Measurements from ENCODE around the gene TMEM117.
"Not testable (repeated sequence)": the region's sequence is repeated elsewhere in the genome, so short reads cannot be mapped to it uniquely, and the experiment has no call there.

TMEM117 gene

DNA sequence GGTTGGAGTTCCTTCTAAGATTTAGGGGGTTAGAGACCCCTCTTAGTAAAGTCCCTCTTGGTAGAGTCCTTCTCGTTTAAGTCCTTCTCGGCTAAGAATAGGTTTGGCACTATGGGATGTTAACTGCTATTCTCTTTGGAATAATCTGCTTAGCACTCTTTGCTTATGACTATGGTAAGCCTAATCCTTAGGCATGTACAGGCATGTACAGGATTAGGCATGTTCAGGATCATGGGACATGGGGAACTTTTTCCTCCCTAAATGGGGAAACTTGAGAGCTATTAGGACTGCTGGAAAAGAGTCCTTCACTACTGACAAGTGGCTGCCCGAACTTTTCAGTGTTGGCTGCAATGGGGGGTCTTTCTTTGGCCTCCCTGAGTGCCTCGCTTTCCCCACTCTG, 193.3 kb downstream of the TMEM117 start:
- no peak for DNase-seq

DNA sequence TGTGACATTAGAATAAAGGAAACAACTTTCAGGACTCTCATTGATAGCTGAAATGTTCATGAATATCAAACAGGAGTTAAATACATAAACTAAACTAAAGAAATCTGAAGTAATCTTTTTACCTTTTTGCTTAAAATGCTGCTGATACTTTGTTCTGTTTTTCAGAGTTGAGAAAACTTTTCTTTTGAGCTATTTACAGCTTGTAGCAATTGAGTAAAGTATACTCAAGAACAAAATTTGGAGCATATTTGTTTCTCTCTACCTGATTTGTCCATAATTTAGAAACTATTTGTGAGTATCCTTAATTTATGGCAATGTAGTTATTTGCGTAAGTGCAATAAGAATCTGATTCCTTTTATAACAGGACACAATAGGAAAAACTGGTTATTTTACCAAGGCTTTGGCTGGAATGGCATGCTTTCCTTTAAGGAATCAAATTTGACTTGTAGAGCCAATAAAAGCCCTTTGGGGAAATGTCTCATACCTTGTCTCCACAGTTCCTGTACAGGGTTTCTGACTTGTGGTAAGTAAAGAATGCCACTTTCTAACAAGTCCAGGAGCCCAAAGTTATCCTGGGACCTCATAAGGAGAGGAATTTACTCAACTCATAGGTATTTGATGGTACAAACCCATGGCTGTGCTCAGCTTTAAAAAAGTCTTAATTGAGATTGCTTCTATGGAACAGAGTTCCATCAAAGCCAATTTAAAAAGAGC, 195.7 kb downstream of the TMEM117 start:
- DNase-seq: no peak

DNA sequence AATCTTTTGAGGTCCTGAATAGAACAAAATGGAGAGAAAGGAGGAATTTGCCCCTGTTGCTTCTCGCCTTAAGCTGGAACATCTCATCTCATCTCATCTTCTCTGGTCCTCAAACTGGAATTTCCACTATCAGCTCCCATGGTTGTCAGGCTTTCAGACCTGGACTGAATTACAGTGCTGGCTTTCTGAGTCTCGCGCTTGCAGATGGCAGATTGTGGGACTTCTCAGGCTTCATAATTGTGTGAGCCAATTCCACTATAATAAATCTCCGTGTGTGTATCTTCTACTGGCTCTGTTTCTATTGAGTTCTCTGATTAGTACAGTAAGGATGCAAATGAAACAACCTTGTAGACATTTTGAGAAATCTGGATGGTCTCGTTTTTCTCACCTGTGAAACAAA, 199.0 kb downstream of the TMEM117 start:
- DNase-seq: no peak

DNA sequence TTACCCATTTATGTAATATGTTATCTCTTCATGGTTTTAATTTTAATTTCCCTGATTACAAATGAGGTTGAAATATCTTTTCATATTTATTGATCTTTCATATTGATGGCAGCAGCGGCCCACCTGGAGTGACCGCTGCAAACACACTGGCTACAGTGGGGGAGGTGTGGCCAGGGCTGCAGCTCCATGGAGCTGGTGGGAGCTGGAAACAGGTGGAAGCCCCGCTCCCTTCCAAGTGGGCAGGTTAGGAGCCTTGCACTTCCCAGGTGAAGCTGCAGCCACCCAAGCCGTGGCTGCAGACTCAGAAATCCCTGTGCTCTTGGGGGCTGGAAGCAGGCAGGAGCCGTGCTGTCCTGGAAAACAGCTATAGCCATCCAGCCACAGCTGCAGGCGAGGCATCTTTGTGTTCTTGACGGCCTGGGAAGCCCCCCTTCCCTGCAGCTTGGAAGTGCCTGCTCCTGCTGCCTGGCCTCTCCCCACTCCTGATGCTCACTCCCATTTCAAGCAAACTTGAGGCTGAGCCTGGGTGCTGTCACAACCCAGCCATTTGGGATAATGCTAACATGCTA, 201.1 kb downstream of the TMEM117 start:
- DNase-seq: no peak

DNA sequence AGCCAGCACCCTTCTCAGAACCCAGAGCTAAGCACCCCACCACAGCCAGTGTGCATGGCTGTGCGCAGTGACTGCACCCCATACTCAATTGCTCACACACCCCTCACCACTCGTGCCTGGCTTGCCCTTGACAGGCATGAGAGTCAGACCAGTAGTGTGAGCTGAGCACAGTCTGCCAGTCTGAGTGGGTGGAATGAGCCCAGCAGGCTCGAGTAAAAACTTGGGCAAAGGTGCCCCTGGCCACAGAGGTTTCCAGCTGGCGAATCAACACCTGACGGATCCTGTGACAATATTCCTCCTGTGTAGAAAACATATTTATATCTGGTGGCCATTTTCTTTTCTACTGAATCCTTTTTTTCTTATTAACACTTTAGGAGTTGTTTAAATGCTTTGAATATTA, 202.5 kb downstream of the TMEM117 start:
- no peak for DNase-seq

DNA sequence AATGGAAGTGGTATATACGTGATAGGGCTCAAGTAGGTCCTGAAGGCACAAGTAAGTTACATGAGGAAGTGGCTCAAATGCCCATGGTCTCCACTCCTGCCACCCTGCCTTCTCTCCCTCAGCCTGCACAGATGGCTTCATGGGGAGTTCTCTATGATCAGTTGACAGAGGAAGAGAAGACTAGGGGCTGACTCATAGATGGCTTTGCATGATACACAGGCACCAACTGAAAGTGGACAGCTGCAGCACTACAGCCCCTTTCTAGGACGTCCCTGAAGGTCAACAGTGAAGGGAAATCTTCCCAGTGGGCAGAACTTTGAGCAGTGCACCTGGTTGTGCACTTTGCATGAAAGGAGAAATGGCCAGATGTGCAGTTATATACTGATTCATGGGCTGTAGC, 208.6 kb downstream of the TMEM117 start:
- not testable (repeated sequence) for DNase-seq

DNA sequence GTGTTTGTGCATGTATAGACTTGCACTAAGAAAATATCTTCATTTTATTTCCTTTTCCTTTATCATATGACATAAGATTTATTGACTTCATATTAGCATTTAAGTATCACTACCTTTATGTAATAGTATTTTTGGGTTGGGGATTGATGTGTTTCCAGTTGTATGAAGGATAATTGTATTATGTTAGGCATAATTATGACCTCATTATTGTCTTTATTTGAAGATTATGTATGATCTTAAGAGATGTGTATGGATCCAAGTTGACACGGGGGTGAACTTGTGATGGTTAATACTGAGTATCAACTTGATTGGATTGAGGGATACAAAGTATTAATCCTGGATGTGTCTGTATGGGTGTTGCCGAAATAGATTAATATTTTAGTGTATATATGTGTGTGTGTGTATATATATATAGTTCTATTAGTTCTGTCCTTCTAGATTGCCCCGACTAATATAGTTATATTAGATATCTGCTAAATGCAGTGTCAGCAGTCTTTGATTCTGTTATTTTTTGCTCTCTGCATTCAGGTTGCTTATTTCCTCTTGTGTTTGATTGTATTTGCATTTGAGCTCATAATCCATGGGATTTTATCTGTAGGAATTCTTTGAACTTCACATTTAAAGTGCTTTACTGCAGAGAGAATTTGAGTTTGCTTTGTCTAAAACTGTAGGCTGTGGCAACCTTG, 211.0 kb downstream of the TMEM117 start:
- no peak for DNase-seq

DNA sequence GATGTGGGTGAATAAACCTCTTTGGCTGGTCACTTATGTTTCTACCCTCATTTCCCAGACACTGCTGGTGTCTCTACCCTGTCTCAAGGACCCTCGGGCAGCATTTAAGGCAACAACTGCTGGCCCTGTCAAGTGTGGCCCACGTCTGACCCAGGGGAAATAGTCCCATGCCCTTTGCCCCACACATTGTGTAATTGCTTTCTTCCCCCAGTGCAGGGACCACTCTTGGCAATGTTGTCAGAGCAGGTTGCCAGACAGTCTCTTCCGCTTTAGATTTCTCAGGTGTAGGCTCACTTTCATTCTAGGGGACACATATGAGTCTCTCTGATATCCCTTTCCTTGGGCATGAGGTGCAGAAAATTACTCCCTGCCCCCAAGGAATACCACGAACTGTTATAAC, 216.7 kb downstream of the TMEM117 start:
- DNase-seq: no peak

DNA sequence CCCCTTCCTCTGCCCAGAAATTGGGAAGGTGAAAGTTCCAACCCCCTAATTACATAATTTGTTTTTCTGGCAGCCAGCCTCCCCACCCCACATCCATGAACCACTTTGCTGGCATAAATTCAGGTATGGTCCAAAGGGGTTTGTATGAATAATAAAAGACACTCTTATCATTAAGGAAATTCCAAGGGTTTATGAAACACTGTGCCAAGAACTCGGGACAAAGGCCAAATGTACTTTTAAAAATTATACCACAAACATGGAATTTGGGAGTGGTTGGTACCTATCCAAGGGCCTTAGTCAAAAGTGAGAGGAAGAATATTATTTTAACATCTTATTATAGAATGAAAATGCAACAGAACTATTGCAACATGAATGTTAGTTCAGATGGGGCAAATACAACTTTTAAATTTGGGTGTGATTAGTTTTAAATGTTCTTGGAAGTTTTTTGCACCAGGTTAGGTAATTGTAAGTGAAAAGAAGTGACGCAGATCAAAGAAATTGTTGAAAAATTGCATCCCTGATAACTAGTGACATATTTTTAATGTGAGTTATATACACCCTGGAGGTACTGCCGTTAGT, 217.8 kb downstream of the TMEM117 start:
- no peak for DNase-seq

DNA sequence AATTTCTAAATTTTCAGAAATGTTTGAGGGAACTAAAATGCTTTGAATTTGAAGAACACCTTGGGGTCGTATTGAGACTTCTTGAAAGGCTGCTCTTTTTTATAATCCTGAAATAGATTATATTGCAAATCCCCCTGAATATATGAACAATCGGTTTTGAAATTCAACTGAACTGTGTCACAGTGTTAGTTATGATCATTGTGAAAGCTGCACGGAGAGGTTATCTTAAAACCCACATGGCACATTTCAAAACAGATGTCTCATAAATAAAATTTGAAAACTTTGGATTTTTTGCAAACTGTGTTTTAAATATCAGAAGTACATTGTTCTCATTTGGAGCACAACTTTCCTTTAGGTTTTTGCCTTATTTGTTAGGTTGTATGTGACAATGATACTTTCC, 218.4 kb downstream of the TMEM117 start:
- no peak for DNase-seq

DNA sequence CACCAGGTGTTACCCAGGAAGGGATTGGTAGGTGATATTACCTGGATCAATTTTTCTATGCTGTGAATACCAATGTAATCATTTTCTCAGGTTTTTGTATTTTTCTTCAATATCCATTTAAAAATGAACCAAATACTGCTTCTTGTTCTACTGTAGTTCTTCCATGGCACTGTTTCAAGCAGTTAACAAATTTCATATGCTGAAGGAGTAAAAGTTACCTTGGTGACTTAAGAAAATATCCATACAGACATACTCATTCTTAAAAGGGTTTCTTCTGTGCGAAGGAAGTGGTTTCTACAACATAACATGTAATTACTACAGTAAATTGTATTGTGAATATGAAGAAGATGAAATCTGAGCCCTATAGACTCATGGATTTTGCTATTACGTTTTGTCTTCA, 222.5 kb downstream of the TMEM117 start:
- no peak for DNase-seq

DNA sequence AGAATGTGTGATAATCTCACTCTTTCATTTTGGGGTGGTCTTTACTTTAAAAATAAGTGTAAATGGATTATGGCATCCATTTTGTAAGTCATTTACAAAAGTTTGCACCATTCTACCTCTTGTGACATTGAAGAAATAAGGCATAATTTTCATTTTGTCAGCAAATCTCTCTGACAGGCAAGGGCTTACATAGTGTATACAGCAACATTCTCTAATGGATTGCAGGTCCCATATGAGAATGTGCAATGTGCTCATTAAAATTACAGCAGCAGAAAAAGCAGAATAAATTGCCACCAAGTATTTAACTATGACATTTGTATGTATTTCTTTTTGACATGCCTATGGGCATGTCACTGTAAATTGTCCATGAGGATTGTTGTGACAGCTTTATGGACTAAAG, 223.6 kb downstream of the TMEM117 start:
- no peak for DNase-seq

DNA sequence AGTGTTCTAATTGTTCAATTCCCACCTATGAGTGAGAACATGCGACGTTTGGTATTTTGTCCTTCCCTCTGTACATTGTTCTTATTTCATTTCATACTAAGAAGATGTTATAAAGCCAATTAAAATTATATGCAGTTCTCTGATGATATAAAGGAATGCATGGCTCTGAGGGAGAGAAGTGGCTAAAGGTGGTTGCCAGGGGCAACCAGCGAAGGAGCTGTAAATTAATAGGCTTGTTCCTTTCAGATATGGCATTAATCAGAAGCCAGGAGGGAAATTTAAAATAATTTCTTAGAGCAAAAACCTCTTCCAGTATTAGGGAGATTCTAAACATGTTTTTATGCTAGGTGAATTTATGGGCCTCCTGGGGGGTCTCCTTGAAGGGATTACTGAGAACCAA, 227.8 kb downstream of the TMEM117 start:
- no peak for DNase-seq

DNA sequence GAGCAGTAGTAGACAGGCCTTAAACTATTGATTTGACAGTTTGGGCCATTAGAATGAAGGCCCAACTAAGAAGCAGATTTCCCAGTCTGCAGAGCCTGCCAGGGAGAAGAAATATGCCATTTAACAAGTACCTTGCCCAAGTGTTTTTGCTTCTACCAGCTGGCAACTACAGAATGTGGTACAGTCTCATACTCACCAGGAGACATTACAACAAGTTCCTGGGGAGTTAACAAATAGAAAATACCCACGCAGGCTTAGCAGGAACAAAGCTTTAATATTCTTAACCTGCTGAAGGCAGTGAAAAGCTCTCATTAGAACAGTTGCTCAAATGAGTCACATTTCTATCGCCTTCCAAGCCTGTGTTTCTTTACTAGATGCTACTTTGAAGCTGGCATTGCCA, 241.0 kb downstream of the TMEM117 start:
- DNase-seq: no peak

DNA sequence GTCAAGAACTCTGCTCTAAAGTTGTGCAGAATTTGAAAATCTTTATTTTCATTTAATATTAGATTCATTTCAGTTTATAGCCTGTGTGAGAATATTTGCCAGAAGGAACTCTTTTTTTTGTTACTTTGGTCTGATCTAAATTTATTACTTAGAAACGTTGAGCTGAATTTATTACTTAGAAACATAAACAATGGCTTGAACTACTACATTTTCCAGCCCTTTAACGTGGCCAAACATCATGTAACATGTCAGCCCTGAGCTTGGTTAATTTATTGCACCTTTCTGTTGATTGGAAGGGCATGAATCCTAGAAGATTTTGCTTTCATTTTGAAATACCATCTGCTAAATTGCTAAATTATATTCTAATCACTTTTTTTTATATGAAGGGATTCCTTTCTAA, 241.4 kb downstream of the TMEM117 start:
- DNase-seq: no peak

DNA sequence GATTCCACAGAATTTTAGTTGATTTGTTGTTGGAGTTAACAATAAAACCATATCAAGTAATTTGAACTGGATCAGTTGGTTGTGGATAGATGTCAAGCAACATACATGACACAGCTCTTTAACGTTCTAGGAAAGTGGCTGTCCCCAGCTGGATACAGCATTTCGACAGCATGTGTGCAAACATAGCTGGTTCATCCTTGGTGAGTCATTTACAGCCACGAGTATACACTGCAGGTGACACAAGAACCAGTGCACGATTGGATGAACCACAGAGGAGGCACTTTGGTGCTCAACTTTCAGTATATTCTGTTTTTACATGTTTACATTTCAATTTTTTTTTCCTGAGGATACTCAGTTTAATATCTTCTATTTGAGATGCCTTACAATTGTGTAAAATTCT, 242.4 kb downstream of the TMEM117 start:
- DNase-seq: no peak

DNA sequence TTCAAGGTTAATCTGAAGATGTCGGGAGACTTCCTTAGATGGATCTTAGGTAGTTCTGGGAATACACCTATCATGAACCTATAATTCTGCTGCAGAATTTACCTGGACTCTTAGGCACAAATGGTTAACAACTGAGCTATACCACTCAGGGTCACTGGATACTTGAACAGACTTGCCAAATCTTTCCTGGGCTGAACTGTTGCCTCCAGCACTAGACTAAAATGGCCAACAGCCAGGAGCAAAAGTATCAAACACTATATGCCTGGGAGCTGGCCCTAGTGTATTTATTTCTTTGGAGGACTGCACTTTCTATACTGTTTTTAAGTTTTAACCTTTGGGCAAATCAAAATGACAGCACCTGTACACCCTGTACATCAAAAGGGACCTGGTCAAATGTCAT, 252.8 kb downstream of the TMEM117 start:
- DNase-seq: no peak

DNA sequence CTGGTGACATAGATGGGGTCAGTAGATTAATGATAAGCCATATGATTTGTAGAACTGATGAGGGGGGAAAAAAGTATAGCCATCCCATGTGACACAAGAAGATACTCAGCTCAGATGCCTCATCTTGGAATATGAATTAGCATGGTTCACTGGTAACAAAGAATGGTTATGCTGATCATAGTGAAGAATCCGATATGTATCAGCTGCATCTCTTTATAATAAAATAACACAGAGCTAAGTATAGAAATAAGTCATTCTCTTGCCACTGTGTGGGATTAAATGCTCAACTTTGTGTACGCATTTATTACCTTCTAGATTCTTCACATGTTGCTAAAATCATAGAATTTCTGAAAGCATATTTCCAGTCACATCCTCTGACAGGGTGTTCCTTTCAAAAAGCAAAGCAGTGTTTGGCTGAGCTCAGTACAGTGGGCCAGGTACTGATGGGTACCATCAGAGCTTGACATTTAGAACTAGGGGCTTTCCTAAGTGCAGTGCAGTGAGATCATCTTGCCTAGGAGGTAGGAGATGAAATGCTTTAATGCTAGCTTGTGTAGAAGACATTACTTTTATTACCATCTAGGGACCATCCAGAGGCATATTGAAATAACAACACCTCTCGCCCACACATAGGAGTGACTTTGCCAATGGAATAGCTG, 256.2 kb downstream of the TMEM117 start:
- DNase-seq: no peak

DNA sequence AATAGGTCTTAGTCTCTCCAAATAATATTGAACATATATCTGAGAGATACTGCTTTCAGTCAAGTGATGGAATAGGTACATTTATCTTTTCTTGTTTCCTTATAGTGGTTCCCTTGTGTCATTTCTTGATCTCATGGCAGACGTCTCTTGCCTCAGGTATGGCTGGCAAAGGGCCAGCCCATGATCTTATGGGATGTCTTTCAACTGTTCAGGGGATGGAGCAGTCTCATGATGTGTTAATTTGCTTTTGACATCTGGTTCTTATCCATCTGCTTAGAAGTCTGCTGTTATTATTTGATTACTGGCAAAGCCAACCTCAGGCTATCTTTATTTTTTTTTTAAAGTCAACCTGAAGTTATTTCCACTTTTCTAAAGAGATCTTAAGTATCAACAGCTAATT, 262.9 kb downstream of the TMEM117 start:
- DNase-seq: no peak

DNA sequence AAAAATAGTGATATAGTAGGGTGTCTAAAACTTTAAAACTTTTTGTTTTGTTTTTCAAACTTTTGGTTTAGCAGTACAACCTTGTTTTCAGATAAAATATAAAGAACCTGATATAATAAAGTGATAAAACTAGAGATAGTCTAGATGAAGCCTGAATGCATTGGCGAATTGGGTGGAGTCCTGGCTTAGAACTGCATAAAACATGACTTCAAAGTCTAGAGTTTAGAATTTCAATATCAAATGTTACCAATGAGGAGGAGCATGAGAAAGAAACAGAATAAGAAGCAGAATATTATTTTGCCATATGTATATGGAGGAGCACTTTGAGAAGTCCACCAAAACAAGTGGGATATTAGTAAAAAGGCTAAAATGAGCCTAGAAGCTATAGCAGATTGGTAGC, 263.6 kb downstream of the TMEM117 start:
- DNase-seq: no peak

DNA sequence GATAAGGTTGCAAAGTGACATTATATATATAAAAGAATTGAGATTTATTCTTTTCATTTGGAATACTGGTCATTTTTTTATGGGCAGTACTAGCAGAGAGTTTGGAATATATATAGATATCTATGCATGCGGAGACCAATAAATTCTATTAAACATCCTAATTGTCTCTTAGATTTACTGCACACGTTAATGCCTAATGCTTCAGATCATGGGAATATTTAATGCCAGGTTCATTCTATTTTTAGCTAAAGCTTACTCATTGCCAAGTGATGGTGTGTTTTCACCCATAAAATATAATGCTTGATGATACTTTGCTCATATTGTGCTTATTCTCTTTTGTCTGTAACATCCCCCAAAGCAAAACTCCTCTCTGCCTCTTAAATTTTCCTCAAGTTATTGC, 264.4 kb downstream of the TMEM117 start:
- no peak for DNase-seq

DNA sequence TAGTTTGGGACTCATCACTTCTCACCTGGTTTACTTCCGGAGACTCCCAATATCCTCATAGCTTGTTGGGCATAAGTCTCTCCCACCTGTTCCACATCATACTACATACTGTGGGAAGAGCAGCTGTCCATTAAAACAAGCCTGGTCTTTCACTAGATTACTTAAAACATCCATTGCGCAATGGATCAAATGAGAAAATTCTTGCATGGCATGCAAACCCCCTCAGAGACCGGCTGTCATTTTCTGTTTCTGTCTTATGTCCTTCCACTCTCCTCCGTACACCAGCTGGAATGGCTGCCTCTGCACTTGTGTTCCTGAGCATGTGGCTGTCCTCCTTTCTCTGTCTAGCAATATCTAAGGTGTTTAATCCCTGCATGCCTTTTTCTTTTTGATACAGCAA, 265.6 kb downstream of the TMEM117 start:
- DNase-seq: no peak

DNA sequence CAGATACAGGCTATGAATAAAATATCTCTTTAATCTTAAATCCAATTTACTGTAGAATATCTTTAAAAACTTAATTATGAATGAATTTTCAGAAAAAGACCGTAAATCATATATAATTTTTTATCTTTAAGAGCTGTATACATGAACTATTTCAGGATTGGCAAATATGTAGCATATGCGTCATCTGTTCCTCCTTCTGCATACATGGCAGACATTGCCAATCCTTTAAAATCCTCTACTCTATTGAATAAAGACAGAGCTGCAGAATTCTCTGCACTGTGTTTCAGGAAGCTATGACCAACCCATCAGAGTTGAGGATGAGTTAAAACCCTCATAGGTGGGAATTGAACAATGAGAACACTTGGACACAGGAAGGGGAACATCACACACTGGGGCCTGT, 279.0 kb downstream of the TMEM117 start:
- DNase-seq: no peak

DNA sequence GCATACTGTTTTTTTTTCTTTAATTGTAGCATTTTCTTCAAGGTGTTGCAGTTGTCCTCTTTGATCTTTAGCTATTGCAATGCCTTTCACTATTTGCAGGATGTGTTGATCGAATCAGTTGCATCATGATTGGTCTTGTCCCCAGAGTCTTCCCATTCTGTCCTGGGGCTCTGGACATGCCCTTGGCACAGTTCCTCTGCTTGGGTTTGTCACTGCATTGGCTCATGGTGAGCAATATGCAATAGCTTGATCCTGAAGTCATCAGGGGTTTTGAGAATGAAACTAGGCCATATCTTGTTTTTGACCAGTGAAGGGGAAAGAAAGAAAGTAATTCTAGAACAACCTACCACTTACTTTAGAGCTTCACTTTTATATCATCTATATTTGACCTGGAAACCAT, 281.5 kb downstream of the TMEM117 start:
- DNase-seq: no peak
